HepG2 (cell line): Measurements from ENCODE around the gene CLDN10. TPM values are rescaled to one million over a fixed set of nuclear protein-coding genes. Genes with fewer than 3 reads are reported as not detected.

Experiments
- ATAC-seq: fragments of 200-7000 bp; cut with Tn5 transposase; 3 replicates; pipeline ENCODE4 v1.9.1; 2020; ENCODE audit warnings: mild to moderate bottlenecking, moderate library complexity
- BruUV-seq: library from RNA; stranded (reverse); fragments of 400-500 nt; replicated peaks from 2 replicates; lab custom pipeline; 2021; lab: Mats Ljungman, UMichigan
- CTCF ChIA-PET: fragments of 300-600 bp; formaldehyde crosslinking; extraction: SDS; loops from one replicate; lab custom pipeline; 2021; ENCODE audit warnings: low total read pairs, inconsistent platforms, low intra/inter-chr PET ratio; lab: Yijun Ruan, JAX
- POLR2A ChIA-PET: fragments of 350-600 bp; sonication (Branson Sonifier 250); formaldehyde crosslinking; loops from one replicate; lab custom pipeline; 2020; ENCODE audit warnings: antibody characterized with exemption, inconsistent platforms; lab: Yijun Ruan, JAX
- DNase-seq: peaks from one replicate; pipeline ENCODE4 v3.0.0-alpha.2; 2015; ENCODE audit warnings: low spot score
- FAIRE-seq: peaks from 3 replicates; lab custom pipeline; 2011; peaks lifted over from hg19 to GRCh38; lab: Jason Lieb, UNC
- H2AFZ ChIP-seq: one replicate; pipeline ENCODE4 v1.6.1; 2011; ENCODE audit warnings: low read length, inconsistent platforms
- H3K27ac ChIP-seq: fragments of 300-600 bp; 3 replicates; pipeline ENCODE4 v1.8.0; 2011; ENCODE audit warnings: mixed run types, mild to moderate bottlenecking, mixed read lengths, low read length, inconsistent platforms; ENCODE audit not compliant: insufficient read depth; ENCODE audit errors: extremely low read length
- H3K27me3 ChIP-seq, 2 experiments: fragments of 200-600 bp in 1 of 2; 2 replicates in 1 of 2; 3 replicates in 1 of 2; pipeline versions ENCODE4 v1.6.0 to v1.8.0; 2011; ENCODE audit warnings: low read length in 2 of 2, mild to moderate bottlenecking in 2 of 2, moderate library complexity in 2 of 2, inconsistent platforms in 1 of 2; ENCODE audit not compliant: insufficient read depth in 2 of 2, control insufficient read depth in 1 of 2
- H3K36me3 ChIP-seq, 2 experiments: fragments of 200-600 bp in 1 of 2; replicated peaks in 1 of 2; 2 replicates in 1 of 2; 3 replicates in 1 of 2; pipeline versions ENCODE4 v1.5.1 to v1.8.0; 2011; ENCODE audit warnings: low read length in 2 of 2, inconsistent platforms in 1 of 2; ENCODE audit not compliant: insufficient read depth in 2 of 2, control insufficient read depth in 1 of 2
- H3K4me1 ChIP-seq: 2 replicates; pipeline ENCODE4 v1.5.1; 2012; ENCODE audit warnings: low read length, inconsistent platforms; ENCODE audit not compliant: insufficient read depth
- H3K4me2 ChIP-seq: 2 replicates; pipeline ENCODE4 v1.6.0; 2011; ENCODE audit warnings: low read depth, low read length, inconsistent platforms
- H3K4me3 ChIP-seq, 3 experiments: fragments of 200-600 bp in 1 of 3; sonication (generic), shearing (Covaris generic) in 1 of 3; replicated peaks in 1 of 3; 2 replicates each; pipeline ENCODE4 v1.5.1; 2011 to 2016; ENCODE audit warnings: low read length in 3 of 3, inconsistent platforms in 2 of 3, low read depth in 2 of 3, mild to moderate bottlenecking in 2 of 3, control low read depth in 1 of 3, mixed read lengths in 1 of 3; ENCODE audit not compliant: insufficient read depth in 1 of 3
- H3K79me2 ChIP-seq: one replicate; pipeline ENCODE4 v1.6.1; 2011; ENCODE audit warnings: low read length, inconsistent platforms; ENCODE audit not compliant: insufficient read depth
- H3K9ac ChIP-seq: 2 replicates; pipeline ENCODE4 v1.6.0; 2011; ENCODE audit warnings: mild to moderate bottlenecking, low read depth, low read length, inconsistent platforms; ENCODE audit not compliant: insufficient read depth
- H3K9me3 ChIP-seq: 2 replicates; pipeline ENCODE4 v1.5.1; 2012; ENCODE audit warnings: mild to moderate bottlenecking, low read length
- H4K20me1 ChIP-seq: 2 replicates; pipeline ENCODE4 v1.6.0; 2011; ENCODE audit warnings: inconsistent platforms, mild to moderate bottlenecking, low read length, moderate library complexity; ENCODE audit not compliant: insufficient read depth
- ISL2 ChIP-seq: sonication (generic); formaldehyde crosslinking; IDR thresholded peaks from 2 replicates; pipeline ENCODE4 v1.5.0; 2020; ENCODE audit warnings: missing genetic modification reagents
- ZNF124 ChIP-seq: sonication (generic); formaldehyde crosslinking; IDR thresholded peaks from 2 replicates; pipeline ENCODE4 v1.4.0; 2020; ENCODE audit warnings: missing genetic modification reagents
- ZNF282 ChIP-seq: fragments of 450-650 bp; IDR thresholded peaks from 2 replicates; pipeline ENCODE4 v1.6.1; 2018; ENCODE audit not compliant: partially characterized antibody
- ZNF704 ChIP-seq: sonication (generic); formaldehyde crosslinking; IDR thresholded peaks from 2 replicates; pipeline ENCODE4 v1.8.1; 2023; ENCODE audit warnings: mild to moderate bottlenecking, inconsistent platforms, moderate library complexity, missing genetic modification reagents, borderline replicate concordance
- ZNF784 ChIP-seq: sonication (generic); formaldehyde crosslinking; IDR thresholded peaks from 2 replicates; pipeline ENCODE4 v1.5.1; 2020; ENCODE audit warnings: missing genetic modification reagents, mild to moderate bottlenecking, borderline replicate concordance
- WGBS: methylation state at CpG from one replicate; pipeline ENCODE4 v1.1.6; 2017; ENCODE audit warnings: low lambda C conversion rate; 5-methylcytosine and 5-hydroxymethylcytosine counted together
- in situ Hi-C: cut with HindIII; loops from 2 replicates; pipeline ENCODE4 v1.10.0; 2017; ENCODE audit warnings: low pct_unique_long_range_greater_than_20kb; ENCODE audit not compliant: extremely low pct_ligation_motif_present
- intact Hi-C: fragments of 100-400 bp; cut with micrococcal nuclease; formaldehyde crosslinking; loops from one replicate; pipeline ENCODE4 v1.10.0; 2022; ENCODE audit not compliant: unreplicated experiment
- polyA plus RNA-seq, 8 experiments: library from polyadenylated mRNA; depleted of rRNA in 3 of 8; stranded (reverse) in 7 of 8; unstranded in 1 of 8; fragments of >200 nt; fragmentation: Illumina TruSeq in 4 of 8; extraction: Trizol in 4 of 8; gene quantifications; 2 replicates each; pipeline versions ENCODE4 v1.2.1 to v1.2.3, GENCODE V29; 2011 to 2016; ENCODE audit warnings: low read depth in 4 of 8, missing spikeins in 1 of 8, mixed read lengths in 1 of 8; ENCODE audit not compliant: insufficient read depth in 1 of 8
- total RNA-seq, 5 experiments: library from RNA; depleted of rRNA; stranded (reverse); fragments of >200 nt; fragmentation: Illumina TruSeq; extraction: Trizol; gene quantifications; 2 replicates each; pipeline ENCODE4 v1.2.3, GENCODE V29; 2016; ENCODE audit warnings: low read depth in 1 of 5
- TF ChIP-seq, protein P1 (sequence below): sonication (generic); formaldehyde crosslinking; IDR thresholded peaks from 2 replicates; pipeline ENCODE4 v1.5.0; 2020; ENCODE audit warnings: missing genetic modification reagents

The CLDN10 gene
- total and polyA plus RNA-seq, 2 of the 13 experiments (the other 11 are each of a cell fraction or from before 2014, with no cell fraction given) = not detected

GRCh38 chr13:95568131-95568530, 15.6 kb downstream of the CLDN10 start (continued):
- no peak for TF ChIP-seq ZNF704

DNA sequence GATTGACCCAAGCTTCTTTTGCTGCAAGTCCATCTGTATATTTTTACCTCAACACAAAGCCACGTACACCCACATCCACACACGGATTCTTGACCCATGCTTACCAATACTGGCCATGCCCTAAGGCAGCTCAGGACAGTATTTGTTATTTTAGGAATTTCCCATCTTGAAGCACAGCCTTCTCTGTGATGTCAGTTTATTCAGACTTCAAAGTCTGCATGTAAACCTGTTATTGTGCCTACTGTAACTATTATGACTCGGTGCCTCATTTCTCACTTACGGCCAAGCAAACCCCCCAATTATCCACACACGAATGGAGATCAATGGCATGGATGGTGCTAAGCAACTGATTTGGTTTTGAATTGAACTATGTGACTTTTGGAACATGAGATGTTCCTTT, 17.5 kb downstream of the CLDN10 start:
- no peaks in the 10 kb centered on the region for H3K36me3 ChIP-seq
- 47% methylated on average over 5 of the region's 5 CpGs for WGBS
- ChIA-PET CTCF (no interaction called here), POLR2A (no interaction called here)
- no peak for TF ChIP-seq ZNF124 (CRISPR knock-in tag)
- TF ChIP-seq, protein P1, sequence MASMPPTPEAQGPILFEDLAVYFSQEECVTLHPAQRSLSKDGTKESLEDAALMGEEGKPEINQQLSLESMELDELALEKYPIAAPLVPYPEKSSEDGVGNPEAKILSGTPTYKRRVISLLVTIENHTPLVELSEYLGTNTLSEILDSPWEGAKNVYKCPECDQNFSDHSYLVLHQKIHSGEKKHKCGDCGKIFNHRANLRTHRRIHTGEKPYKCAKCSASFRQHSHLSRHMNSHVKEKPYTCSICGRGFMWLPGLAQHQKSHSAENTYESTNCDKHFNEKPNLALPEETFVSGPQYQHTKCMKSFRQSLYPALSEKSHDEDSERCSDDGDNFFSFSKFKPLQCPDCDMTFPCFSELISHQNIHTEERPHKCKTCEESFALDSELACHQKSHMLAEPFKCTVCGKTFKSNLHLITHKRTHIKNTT (CRISPR knock-in tag) = no peak
- no peak for TF ChIP-seq ZNF282
- no peak for TF ChIP-seq ISL2 (CRISPR knock-in tag)
- no peak for TF ChIP-seq ZNF784 (CRISPR knock-in tag)
- no peaks in the 10 kb centered on the region for H3K9me3 ChIP-seq
- no TSS peak for BruUV-seq
- H3K4me1 ChIP-seq = no peaks in the 10 kb centered on the region
- in situ Hi-C loops = no loop called here
- intact Hi-C loops = no loop called here
- H3K9ac ChIP-seq = no peak overlapping the region
- no peak overlapping the region for H3K27ac ChIP-seq
- H3K79me2 ChIP-seq = no peaks in the 10 kb centered on the region
- no peak; the same call in 2 of the 3 replicates for ATAC-seq
- no peak overlapping the region for H2AFZ ChIP-seq
- H3K4me2 ChIP-seq = no peak overlapping the region
- no peak for FAIRE-seq
- H4K20me1 ChIP-seq = no peaks in the 10 kb centered on the region
- no peak overlapping the region for H3K4me3 ChIP-seq
- DNase-seq = no peak
- H3K27me3 ChIP-seq = no peaks in the 10 kb centered on the region
